Left forelimb (tissue), 1 donor: ENCODE results near the gene IL37.

Source experiments
- DNase-seq: peaks from one replicate; pipeline ENCODE4 v3.0.0-alpha.2; 2018; ENCODE audit warnings: low spot score

IL37 gene, protein sequence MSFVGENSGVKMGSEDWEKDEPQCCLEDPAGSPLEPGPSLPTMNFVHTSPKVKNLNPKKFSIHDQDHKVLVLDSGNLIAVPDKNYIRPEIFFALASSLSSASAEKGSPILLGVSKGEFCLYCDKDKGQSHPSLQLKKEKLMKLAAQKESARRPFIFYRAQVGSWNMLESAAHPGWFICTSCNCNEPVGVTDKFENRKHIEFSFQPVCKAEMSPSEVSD

DNA sequence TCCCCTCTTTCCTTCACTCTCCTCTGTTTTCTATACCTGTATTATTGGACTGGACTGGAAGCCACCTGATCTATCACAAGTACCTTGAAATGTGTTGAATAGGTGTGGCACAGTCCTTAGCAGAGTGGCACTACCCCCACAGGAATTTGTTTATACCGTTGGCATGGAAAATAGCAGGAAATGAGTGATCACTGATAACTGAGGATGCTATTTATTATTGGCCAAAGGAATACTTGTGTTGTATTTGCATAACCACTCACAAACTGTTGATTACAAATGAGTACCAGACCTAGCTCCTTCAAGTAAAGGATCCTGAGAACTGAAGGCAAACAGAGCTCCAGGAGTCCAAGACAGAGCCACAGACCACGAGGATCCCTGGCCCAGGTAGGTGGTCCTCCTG is at the start of gene IL37:
Gene IL37 (plus strand): TSS at position 301 of the 400 bp plus-strand sequence. CDS start 1,848 bp downstream, outside the sequence.
- DNase-seq: no peak

- no peak for DNase-seq
Measured at GRCh38 chr2:112864072-112864471, 46.9 kb upstream of the IL37 start.

DNA sequence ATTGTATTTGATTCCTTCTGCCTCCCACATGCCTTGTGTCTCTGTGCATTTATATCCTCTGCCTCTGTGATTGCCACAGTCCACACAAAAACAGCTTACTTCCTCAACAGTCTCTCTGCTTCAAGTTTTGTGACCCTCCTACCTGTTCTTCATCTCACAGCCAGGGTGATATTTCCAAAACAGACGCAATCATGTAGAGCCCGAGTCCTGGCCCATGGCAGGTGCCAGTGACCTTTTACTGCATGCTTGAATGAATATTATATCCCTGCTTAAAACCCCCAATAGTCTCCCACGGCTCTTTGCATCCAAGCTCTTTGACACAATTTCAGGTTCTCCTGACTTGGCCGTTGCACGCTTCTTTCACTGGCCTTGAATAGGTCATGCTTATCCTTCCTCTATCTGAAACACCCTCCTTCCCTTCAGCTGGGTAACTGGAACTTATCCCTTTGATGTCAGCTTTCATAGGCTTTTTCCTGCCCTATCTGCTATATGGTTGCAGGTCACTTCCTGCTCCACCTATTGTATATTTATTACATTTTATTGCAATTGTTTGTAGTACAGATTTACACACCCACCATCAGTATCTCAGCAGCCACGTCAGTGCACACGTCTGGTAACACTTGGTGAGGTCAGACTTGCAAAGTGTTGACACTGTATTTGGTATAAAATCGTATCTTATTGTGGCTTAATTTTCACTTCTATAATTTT is 44.7 kb upstream of the IL37 start:
- no peak for DNase-seq

DNA sequence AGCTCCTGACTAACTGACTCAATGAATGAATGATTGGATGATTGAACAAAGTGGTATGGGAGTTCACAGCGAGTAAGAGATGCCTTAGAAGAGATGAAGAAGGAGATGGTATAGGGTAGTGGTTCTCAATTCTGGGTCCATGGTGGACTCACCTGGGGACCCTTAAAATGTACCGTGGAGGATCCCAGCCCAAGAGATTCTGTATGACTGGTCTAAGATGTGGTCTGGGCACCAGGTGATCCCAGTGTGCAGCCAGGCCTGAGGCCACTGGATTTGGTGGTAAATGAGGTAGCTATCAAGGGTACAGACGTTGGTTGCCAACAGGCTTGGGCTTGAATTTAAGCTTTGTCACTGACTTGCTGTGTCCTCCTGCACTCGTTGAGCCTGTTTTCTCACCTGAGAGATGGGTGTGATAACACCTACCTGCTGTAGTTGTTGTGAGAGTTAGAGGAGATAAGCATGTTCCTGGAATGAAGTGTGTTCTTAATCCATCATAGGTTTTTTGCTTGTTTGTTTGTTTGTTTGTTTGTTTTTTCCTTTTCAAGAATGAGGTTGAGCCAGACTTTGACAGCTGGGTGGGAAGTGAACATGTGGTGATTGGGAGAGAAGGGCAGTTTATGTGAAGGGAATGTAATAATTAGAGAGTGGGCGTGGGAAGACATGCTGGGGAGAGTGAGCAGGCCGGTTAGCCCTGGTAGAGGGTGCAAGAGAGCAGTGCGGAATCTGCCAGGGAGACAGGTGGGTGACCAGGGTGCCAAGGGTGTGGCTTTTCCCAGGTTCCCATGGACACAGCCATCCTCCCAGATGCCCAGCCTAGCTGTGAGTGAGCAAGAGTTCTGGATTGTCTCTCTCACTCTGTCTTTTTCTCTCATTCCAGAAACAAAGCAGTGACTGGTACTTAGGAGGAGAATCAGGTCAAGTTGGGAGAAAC is 43.0 kb upstream of the IL37 start:
- DNase-seq: no peak

DNA sequence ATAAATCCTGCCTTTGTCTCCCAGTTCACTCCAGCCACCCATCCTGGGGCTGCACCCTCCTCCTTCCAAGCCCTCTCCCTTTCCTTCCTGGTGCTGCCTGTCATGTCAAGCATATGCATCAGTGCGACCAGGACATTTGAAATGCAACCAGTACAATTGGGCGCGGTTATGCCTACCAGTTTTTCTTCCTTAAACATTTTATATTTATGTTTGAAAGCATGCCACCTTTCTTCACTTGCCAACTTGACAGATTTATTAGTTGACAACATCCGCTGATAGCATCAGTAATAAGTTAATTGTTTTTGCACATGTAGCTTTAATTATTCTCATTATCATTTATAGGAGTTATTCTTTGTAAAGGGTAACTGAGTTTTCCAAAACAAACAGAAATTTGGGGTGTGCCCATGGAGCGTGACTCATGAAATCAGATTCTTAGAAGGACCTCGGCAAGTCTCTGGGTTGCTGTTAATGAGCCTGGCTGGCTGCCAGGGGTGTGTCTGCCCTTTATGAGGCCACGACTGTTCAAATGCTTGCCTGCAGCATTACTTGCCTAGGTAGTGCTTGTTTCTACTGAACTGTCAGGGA is 41.6 kb upstream of the IL37 start:
- no peak for DNase-seq

- DNase-seq: no peak
Measured at GRCh38 chr2:112870841-112871835, 39.8 kb upstream of the IL37 start.

GRCh38 chr2:112876257-112876970 is 34.6 kb upstream of the IL37 start:
- DNase-seq: no peak

DNA sequence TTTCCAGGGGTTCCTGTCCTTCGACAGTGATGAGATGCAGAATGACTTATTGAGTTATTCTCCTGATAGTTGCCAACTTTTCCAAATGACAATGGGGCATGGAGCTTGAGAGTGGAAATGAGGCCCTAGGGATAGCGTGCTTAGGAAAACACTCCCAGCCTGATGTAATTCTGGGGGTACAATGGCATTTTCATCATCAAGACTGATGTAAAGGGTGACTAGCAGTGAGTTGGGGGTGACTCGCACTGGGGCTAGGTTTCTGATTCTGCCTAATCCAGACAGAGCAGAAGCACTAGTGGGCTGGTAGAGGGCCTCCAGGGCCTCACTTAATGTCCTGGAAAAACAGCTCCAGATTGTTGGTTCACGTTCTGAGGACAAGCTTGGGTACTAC is 34.0 kb upstream of the IL37 start:
- no peak for DNase-seq

DNA sequence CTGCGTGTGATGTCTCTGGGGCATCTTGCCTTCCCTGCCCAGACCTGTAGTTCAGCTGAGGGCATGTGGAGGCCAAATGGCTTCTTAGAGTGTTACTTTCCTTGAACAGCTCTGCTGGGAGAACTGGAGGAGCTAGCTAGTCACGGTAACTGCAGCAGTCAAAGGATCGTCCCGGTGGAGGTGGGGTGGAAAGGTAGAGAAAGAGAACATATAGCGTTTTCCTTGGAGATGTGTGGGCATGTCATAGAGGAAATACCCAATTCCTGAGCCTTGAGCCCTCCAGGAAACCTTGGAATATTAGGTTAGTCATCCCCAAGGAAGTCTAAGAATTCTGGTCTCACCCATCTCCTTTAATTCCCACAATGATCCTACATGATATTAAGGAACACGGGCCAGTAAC is 33.5 kb upstream of the IL37 start:
- DNase-seq: no peak

GRCh38 chr2:112879491-112880041 is 31.4 kb upstream of the IL37 start:
- DNase-seq: no peak

DNA sequence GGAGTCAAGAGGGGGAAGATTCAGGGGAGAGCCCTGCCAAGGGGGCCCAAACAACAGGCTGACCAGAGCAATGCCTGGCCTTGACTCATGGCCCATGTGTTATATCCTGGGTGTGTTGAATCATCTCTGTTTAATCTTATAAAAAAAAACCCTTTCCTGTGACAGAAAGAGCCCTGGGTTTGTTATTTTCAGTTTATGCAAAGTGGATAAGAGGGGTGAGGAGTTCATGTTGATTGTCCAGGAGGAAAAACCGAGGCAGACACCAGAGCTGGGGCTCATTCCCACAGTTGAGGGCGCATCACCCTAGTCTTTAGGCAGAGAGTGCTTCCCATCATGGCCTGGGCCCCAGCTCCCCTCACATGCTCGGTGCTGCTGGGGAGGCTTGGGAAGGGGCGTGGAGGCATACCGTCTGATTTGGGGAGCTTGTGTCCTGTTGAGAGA is 30.9 kb upstream of the IL37 start:
- no peak for DNase-seq

DNA sequence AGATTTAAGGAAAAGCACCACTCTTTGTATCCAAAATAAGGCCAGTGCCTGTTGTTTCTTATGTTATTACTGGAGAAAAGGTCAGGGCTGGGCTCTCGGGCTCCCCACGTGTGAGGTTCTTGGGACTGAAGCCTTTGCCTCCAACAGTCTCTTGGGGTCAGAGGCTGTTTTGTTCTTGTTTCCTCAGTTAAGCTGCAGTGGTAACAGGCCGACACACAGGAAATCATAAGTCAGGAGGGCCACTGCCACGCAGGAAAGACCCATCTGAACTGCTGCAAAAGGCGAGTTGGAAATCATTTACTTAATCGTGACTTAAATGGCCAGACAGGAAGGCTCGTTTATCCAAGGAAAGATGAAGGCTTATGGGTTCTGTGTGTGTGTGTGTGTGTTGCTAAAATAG is 30.3 kb upstream of the IL37 start:
- DNase-seq: no peak

GRCh38 chr2:112881217-112881985 is 29.6 kb upstream of the IL37 start:
- DNase-seq: no peak

DNA sequence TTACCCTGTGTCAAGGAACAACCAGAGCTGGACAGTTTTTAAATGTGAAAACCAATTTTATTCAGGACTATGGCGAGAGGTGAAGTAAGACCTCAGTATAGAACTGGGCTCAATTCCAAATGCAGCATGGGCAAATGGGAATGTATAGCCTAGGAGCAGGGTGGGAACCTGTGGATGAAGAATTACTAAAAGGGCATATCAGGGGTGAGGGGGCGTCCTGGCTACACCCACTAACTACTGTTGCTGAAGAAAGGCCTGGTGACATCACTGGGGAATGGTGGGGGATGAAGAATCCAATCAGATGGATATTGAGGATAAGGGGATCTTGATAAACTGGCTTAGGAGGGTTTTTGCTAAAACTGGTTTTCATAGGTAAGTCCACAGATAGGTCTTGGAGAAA is 27.3 kb upstream of the IL37 start:
- no peak for DNase-seq

DNA sequence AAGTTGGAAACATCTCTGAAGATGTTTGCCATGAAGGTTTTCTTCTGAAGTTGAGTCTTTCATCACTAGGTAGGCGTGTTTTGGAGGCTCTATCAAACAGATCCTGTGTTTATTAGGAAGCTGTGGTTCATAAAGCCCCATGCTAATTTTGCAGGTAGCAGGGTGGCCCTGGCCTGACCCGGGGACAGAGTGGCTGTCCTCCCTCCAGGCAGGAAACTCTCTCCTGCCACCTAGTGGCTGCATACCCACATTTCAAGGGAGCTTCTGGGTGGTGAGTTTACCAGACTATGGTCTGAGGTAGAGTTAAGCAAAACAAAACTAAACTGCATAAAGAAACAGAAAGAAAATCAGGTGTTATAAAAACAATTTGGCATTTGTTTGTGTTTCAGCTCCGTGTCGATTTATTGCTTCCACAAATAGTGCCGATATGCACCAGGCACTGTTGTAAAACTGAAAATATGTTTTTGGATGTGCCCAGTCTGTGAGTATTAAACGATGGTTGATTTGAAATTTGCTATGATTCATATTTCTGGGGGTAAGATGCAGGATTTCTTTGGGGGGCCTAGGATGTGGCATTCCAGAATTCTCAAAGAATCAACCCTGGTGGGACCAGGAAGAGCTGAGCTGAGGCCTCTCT is 26.0 kb upstream of the IL37 start:
- no peak for DNase-seq

DNA sequence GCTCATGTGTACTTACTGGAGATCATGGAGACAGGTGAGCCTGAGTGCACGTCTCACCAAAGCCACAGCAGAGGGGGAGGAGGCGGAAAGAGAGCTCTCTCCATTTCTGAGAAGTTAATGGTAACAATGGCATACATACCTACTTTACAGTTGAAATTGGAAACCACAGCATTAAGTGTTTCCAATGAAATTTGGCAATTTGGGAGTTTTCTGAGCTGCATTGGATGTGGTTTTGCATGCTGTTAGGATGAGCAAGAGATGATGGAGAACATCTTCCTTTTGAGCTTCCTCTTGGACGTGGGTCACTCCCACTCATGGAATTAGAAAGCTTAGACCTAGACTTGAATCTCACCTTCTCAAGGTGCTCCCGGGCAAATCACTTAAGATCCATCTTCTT is 25.5 kb upstream of the IL37 start:
- DNase-seq: no peak

DNA sequence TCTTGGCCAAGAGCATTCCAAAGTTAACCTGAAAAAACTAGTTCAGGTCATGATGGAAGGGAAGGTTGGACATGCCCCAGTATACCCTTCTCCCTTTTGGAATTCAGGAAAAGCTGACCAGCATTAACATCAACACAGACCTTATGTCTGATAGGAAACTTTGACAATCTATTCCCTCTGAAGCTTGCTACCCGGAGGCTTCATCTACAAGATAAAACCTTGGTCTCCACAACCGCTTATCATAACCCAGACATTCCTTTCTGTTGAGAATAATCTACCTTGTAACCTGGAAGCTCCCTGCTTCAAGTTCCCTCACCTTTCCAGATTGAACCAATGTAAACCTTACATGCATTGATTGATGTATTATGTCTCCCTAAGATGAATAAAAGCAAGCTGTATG is 24.7 kb upstream of the IL37 start:
- DNase-seq: no peak

GRCh38 chr2:112887964-112888749 is 22.8 kb upstream of the IL37 start:
- DNase-seq: no peak
